Activated CD8-positive, alpha-beta memory T cell treated with anti-CD3 and anti-CD28 coated beads, Interleukin-2, amount 50 U/mL, for 1 hour (primary cell): ENCODE data around the gene SPEG.
"Not testable (repeated sequence)": the region's sequence is repeated elsewhere in the genome, so short reads cannot be mapped to it uniquely, and the experiment has no call there.

Source experiments
- DNase-seq: peaks from one replicate; pipeline ENCODE4 v3.0.0-alpha.2; 2020; ENCODE audit errors: extremely low read depth

The SPEG gene

GRCh38 chr2:219404954-219405353 lies 29.7 kb upstream of the SPEG start:
- no peak for DNase-seq

GRCh38 chr2:219405451-219405850 lies 29.2 kb upstream of the SPEG start:
- no peak for DNase-seq

- DNase-seq, result no peak
These were observed 28.4 kb upstream of the SPEG start for GRCh38 chr2:219405958-219406860.

GRCh38 chr2:219406861-219407230 lies 27.8 kb upstream of the SPEG start:
- no peak for DNase-seq

- not testable (repeated sequence) for DNase-seq
These were observed 27.3 kb upstream of the SPEG start for GRCh38 chr2:219407343-219407742.

- no peak for DNase-seq
These were observed 26.4 kb upstream of the SPEG start for GRCh38 chr2:219408204-219408603.

GRCh38 chr2:219408631-219409030 lies 26.0 kb upstream of the SPEG start:
- DNase-seq, result no peak

- DNase-seq, result no peak
These were observed 25.0 kb upstream of the SPEG start for GRCh38 chr2:219409619-219410018.

- no peak for DNase-seq
These were observed 24.3 kb upstream of the SPEG start for GRCh38 chr2:219410390-219410789.

GRCh38 chr2:219414857-219415256 lies 19.8 kb upstream of the SPEG start:
- DNase-seq, result no peak

- DNase-seq, result no peak
These were observed 18.9 kb upstream of the SPEG start for GRCh38 chr2:219415580-219416234.

- no peak for DNase-seq
These were observed 18.4 kb upstream of the SPEG start for GRCh38 chr2:219416235-219416602.

- no peak for DNase-seq
These were observed 17.7 kb upstream of the SPEG start for GRCh38 chr2:219416938-219417337.

- no peak for DNase-seq
These were observed 17.3 kb upstream of the SPEG start for GRCh38 chr2:219417374-219417773.

GRCh38 chr2:219418155-219419011 lies 16.3 kb upstream of the SPEG start, which contains the start of gene DES:
Gene DES, plus strand, starts transcription at chr2:219418377. Its CDS starts 86 bp downstream, at chr2:219418463.
- DNase-seq, result no peak

- DNase-seq, result no peak
These were observed 15.7 kb upstream of the SPEG start for GRCh38 chr2:219419012-219419324.

- no peak for DNase-seq
These were observed 15.1 kb upstream of the SPEG start for GRCh38 chr2:219419331-219420197.

- DNase-seq, result no peak
These were observed 14.0 kb upstream of the SPEG start for GRCh38 chr2:219420687-219421086.

GRCh38 chr2:219421323-219421722 lies 13.3 kb upstream of the SPEG start:
- no peak for DNase-seq

GRCh38 chr2:219422952-219423534 lies 11.6 kb upstream of the SPEG start:
- no peak for DNase-seq
